Glutamatergic neuron (in vitro differentiated cells): ENCODE results near the gene MARK3. TPM values are rescaled to one million over a fixed set of nuclear protein-coding genes. Genes with fewer than 3 reads are reported as not detected.
A peak's percentile ranks its signal among the peaks of the same experiment; 100 is the strongest.

Source experiments
- DNase-seq: peaks from one replicate; pipeline ENCODE4 v3.0.0; 2022
- H3K27ac Mint-ChIP-seq: one replicate; pipeline ENCODE4 v1.8.0; 2020; ENCODE audit warnings: mild to moderate bottlenecking, mixed read lengths, inconsistent platforms; ENCODE audit not compliant: unreplicated experiment
- H3K27me3 Mint-ChIP-seq: one replicate; pipeline ENCODE4 v1.8.0; 2020; ENCODE audit warnings: mild to moderate bottlenecking, moderate library complexity, mixed read lengths, inconsistent platforms; ENCODE audit not compliant: unreplicated experiment
- H3K36me3 Mint-ChIP-seq: one replicate; pipeline ENCODE4 v1.8.0; 2020; ENCODE audit warnings: mild to moderate bottlenecking, mixed read lengths, inconsistent platforms; ENCODE audit not compliant: unreplicated experiment
- H3K4me1 Mint-ChIP-seq: one replicate; pipeline ENCODE4 v1.8.0; 2020; ENCODE audit warnings: mild to moderate bottlenecking, low read depth, mixed read lengths, inconsistent platforms; ENCODE audit not compliant: unreplicated experiment
- H3K4me3 Mint-ChIP-seq: one replicate; pipeline ENCODE4 v1.8.0; 2020; ENCODE audit warnings: mild to moderate bottlenecking, mixed read lengths, inconsistent platforms; ENCODE audit not compliant: unreplicated experiment
- H3K9me3 Mint-ChIP-seq: one replicate; pipeline ENCODE4 v1.8.0; 2020; ENCODE audit warnings: mild to moderate bottlenecking, moderate library complexity, mixed read lengths, inconsistent platforms; ENCODE audit not compliant: unreplicated experiment
- total RNA-seq: library from RNA; stranded (reverse); fragmentation: NEBNext Ultra II Directional; extraction: Animal tissue kit (Norgen Biotek cat#: 25700); gene quantifications from one replicate; pipeline ENCODE4 v1.2.1, GENCODE V29; 2021; ENCODE audit not compliant: unreplicated experiment
- TF ChIP-seq, protein P1 (sequence below): fragments of 200-600 bp; sonication (generic); IDR thresholded peaks from one replicate; pipeline ENCODE4 v1.5.0; 2021; ENCODE audit not compliant: partially characterized antibody, unreplicated experiment

MARK3 gene
- total RNA-seq, 1 donor from 2014 or later, result 110 TPM

DNA sequence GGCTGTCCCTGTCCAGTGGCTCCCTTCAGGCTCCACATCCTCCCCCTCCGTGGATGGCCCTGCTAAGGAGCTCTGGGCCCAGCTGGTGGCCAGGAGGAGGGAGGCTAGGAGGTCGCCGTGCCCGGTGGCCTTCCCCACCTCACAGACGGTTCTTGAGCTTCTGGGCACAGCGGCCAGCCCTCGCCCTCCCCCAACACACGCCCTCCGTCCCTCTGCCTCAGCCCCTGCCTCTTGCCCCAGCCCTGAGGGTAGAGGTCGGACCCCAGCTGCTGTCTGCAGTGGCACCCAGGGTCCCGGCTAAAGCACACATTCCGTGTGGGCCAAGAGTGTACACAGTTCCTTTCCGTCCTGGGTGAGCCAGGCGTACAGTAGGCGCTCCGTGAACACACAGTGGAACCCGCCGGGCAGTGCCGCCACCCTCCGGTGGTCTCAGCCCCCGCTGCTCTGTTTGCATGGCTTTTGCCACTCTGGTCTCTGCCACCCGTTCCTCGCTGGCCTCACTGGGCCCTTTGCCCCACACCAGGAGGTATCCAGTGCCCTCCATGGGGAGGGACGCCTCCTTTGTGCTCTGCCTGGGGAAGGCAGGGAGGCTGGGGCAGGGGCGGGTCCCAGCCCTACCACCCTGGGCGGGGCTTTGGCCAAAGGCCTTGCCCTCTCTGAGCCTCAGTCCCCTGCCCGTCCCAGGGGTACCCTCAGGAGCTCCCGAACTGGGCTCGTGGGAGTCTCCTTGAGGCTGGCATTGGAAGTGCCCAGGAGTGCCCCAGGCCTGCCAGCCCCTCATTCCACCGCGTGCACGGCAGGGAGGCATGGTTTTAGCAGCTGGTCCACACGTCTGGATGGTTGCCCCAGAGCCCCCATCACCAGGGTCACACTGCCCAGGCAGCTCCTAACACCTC is 156.7 kb downstream of the MARK3 start:
- peak overlapping the region; percentile 84 for H3K27ac Mint-ChIP-seq
- TF ChIP-seq, protein P1, sequence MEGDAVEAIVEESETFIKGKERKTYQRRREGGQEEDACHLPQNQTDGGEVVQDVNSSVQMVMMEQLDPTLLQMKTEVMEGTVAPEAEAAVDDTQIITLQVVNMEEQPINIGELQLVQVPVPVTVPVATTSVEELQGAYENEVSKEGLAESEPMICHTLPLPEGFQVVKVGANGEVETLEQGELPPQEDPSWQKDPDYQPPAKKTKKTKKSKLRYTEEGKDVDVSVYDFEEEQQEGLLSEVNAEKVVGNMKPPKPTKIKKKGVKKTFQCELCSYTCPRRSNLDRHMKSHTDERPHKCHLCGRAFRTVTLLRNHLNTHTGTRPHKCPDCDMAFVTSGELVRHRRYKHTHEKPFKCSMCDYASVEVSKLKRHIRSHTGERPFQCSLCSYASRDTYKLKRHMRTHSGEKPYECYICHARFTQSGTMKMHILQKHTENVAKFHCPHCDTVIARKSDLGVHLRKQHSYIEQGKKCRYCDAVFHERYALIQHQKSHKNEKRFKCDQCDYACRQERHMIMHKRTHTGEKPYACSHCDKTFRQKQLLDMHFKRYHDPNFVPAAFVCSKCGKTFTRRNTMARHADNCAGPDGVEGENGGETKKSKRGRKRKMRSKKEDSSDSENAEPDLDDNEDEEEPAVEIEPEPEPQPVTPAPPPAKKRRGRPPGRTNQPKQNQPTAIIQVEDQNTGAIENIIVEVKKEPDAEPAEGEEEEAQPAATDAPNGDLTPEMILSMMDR, result peak; percentile 14
- DNase-seq, result peak; percentile 56
- H3K4me1 Mint-ChIP-seq, result peaks cover 15% of the 10 kb centered on the region
- H3K27me3 Mint-ChIP-seq, result peaks cover 14% of the 10 kb centered on the region
- H3K36me3 Mint-ChIP-seq, result no peaks in the 10 kb centered on the region
- no peak overlapping the region for H3K4me3 Mint-ChIP-seq
- peaks cover 2% of the 10 kb centered on the region for H3K9me3 Mint-ChIP-seq

DNA sequence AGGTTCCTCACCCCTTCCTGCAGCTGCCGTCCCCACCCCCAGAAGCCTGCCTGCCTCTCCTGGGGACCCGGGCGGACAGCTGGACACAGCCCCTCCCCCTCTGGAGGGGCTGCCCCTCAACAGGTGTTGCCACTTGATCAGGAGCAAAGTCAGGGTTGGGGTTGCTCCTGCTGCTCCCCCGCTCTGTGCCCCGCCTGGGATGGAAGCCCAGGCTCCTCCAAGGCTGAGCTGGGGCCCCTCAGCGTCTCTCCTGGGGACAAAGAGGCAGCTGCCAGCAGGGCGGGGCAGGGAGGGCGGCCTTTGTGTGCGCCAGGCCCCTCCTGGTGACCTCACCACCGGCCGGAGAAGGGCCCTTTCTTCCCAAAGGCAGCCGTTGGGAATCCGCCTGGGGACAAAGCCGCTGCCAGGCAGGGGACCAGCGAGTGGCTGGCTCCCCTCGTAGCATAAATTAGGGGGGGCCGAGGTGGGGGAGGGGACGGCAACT is 157.4 kb downstream of the MARK3 start:
- TF ChIP-seq, protein P1, result no peak
- Mint-ChIP-seq H3K9me3 (peaks cover 2% of the 10 kb centered on the region), H3K27ac (peak overlapping the region; percentile 88), H3K4me1 (peaks cover 14% of the 10 kb centered on the region), H3K36me3 (no peaks in the 10 kb centered on the region), H3K4me3 (no peak overlapping the region), H3K27me3 (peaks cover 14% of the 10 kb centered on the region)
- peak; percentile 94 for DNase-seq

DNA sequence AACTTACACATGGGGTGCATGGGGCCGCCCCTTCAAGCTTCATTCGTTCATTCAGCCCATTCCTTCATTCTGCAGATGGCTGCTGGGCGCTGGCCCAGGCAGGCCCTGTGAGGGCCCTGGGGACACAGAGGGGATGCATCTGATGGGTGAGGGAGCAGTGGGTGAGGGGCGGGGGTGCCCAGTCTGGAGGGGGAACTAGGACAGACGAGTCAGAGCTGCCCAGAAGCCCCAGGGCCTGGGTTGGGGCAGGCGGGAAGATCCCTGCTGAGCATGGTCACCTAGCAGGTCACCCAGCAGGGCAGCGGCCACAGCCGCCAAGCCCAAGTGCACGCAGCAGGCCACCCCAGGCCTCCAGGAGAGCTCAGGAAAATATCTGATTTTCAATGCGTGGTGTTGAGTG is 157.9 kb downstream of the MARK3 start:
- Mint-ChIP-seq H3K27ac (peak overlapping the region; percentile 88), H3K4me1 (peaks cover 14% of the 10 kb centered on the region), H3K36me3 (no peaks in the 10 kb centered on the region), H3K4me3 (no peak overlapping the region), H3K27me3 (peaks cover 16% of the 10 kb centered on the region), H3K9me3 (peaks cover 3% of the 10 kb centered on the region)
- no peak for DNase-seq
- TF ChIP-seq, protein P1, result no peak

DNA sequence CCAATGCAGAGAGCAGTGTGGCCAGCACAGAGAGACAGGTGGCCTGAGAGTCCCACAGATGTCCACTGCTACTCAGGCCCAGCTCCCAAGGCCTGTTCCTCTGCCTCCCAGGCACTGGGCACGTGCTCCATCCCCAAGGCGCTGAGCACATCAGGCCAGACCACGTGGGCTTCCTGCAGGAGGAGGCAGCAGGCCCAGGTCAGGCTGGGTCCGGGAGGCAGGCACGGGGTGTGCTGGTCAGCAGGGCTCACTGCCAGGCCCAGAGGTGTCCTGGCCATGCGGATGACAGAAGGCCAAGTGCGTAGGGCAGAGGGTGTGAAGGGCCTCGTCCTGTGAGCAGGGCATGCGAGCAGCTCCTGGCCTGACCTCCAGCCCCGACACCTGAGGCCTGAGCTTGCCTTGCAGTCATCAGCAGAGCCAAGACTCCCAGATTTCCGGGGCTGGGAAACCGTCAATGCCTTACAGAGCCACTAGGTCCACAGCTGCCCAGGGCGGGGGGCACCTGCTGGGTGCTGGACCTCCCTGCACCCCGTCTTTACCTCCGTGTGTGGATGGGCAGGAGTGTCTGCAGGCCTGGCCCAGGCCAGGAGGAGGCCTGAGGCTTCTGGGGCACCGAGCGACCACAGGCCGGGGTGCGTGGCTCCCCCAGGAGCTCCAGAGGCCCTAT is 158.6 kb downstream of the MARK3 start:
- Mint-ChIP-seq H3K4me3 (no peak overlapping the region), H3K27ac (peak overlapping the region; percentile 88), H3K36me3 (no peaks in the 10 kb centered on the region), H3K9me3 (peaks cover 3% of the 10 kb centered on the region), H3K4me1 (peaks cover 14% of the 10 kb centered on the region), H3K27me3 (peaks cover 16% of the 10 kb centered on the region)
- peak; percentile 69 for DNase-seq
- TF ChIP-seq, protein P1, result no peak
